Thymus (tissue), 14 donors: ENCODE results near the gene ANKRD24. TPM values are rescaled to one million over a fixed set of nuclear protein-coding genes. Genes with fewer than 3 reads are reported as not detected.
"Not testable (repeated sequence)": the region's sequence is repeated elsewhere in the genome, so short reads cannot be mapped to it uniquely, and the experiment has no call there.

Source experiments
- DNase-seq, 9 donors: peaks; one replicate each; pipeline ENCODE4 v3.0.0-alpha.2; 2013; ENCODE audit warnings: low spot score in 9 of 9, low read depth in 6 of 9, missing footprints in 1 of 9
- H3K27ac ChIP-seq, 2 donors: one replicate each; pipeline ENCODE4 v1.5.1; 2013; ENCODE audit warnings: control low read depth in 1 of 2, low read depth in 1 of 2, low read length in 1 of 2, mild to moderate bottlenecking in 1 of 2, moderate library complexity in 1 of 2
- H3K27me3 ChIP-seq, 2 donors: one replicate each; pipeline ENCODE4 v1.5.1; 2013; ENCODE audit warnings: low read length in 1 of 2; ENCODE audit not compliant: control insufficient read depth in 2 of 2, insufficient read depth in 1 of 2
- H3K36me3 ChIP-seq, 2 donors: one replicate each; pipeline ENCODE4 v1.5.1; 2013; ENCODE audit warnings: low read length in 1 of 2, mild to moderate bottlenecking in 1 of 2, moderate library complexity in 1 of 2; ENCODE audit not compliant: control insufficient read depth in 2 of 2, insufficient read depth in 2 of 2
- H3K4me1 ChIP-seq, 2 donors: one replicate each; pipeline ENCODE4 v1.5.1; 2013; ENCODE audit warnings: low read length in 2 of 2; ENCODE audit not compliant: control insufficient read depth in 2 of 2, insufficient read depth in 2 of 2
- H3K4me3 ChIP-seq, 2 donors: one replicate each; pipeline ENCODE4 v1.5.1; 2013; ENCODE audit warnings: low read length in 2 of 2, control low read depth in 1 of 2, mild to moderate bottlenecking in 1 of 2
- H3K9me3 ChIP-seq, 2 donors: one replicate each; pipeline ENCODE4 v1.5.1; 2013; ENCODE audit warnings: low read length in 1 of 2, mild to moderate bottlenecking in 1 of 2; ENCODE audit not compliant: control insufficient read depth in 2 of 2, insufficient read depth in 1 of 2
- WGBS: extraction: QIAGEN DNeasy Blood & Tissue Kit; methylation state at CpG from one replicate; pipeline ENCODE4 v1.1.7; 2013; 5-methylcytosine and 5-hydroxymethylcytosine counted together
- long read RNA-seq, 10 donors: transcript quantifications; one replicate each; lab custom pipeline, GENCODE V29; 2026
- polyA plus RNA-seq: library from polyadenylated mRNA; stranded (reverse); fragments of 200-250 nt; gene quantifications from one replicate; pipeline ENCODE4 v1.2.3, GENCODE V29; 2013
- total RNA-seq: library from RNA; stranded (reverse); fragments of 120-200 nt; gene quantifications from one replicate; pipeline ENCODE4 v1.2.4, GENCODE V29; 2013
- donor health status: healthy.

ANKRD24 gene
- total RNA-seq = 0.42 TPM
- polyA plus RNA-seq = 4.8 TPM
- long read RNA-seq, donor 1 = 0 reads
- long read RNA-seq, donor 2, partial matches to known transcripts = 0 of 18 reads
- long read RNA-seq, donor 2, other reads (novel, unspliced or antisense) = 18 of 18 reads
- long read RNA-seq, donor 3 = 0 reads
- long read RNA-seq, donor 4 = 0 reads
- long read RNA-seq, donor 5 = 0 reads
- long read RNA-seq, donor 6 = 0 reads
- long read RNA-seq, donor 7 = 0 reads
- long read RNA-seq, donor 8 = 0 reads
- long read RNA-seq, donor 9 = 0 reads
- long read RNA-seq, donor 10 = 0 reads

GRCh38 chr19:4182084-4182810 is at the start of gene ANKRD24, which contains the start of gene SIRT6:
ANKRD24 (plus strand) TSS chr19:4182689; CDS start chr19:4186426, 3,737 bp downstream.
SIRT6 (minus strand) TSS chr19:4182563; CDS start chr19:4182539, 24 bp downstream.
- DNase-seq = peak; percentile 86 to 98 (median 94)
- H3K27me3 ChIP-seq = peaks cover 0 to 18% of the 10 kb centered on the region in 2 donors
- WGBS = under 1% methylated on average over 58 of the region's 58 CpGs

GRCh38 chr19:4134351-4134750 is 48.1 kb upstream of the ANKRD24 start:
- H3K36me3 ChIP-seq = no peaks in the 10 kb centered on the region
- H3K27ac ChIP-seq = no peak overlapping the region
- H3K4me3 ChIP-seq = no peak overlapping the region
- peaks cover 0 to 2% of the 10 kb centered on the region in 2 donors for H3K27me3 ChIP-seq
- no peak for DNase-seq
- no peaks in the 10 kb centered on the region for H3K9me3 ChIP-seq
- 71% methylated on average over 6 of the region's 6 CpGs for WGBS
- no peaks in the 10 kb centered on the region for H3K4me1 ChIP-seq

More at GRCh38 chr19:4182084-4182810, at the start of gene ANKRD24, which contains the start of gene SIRT6:
- peak within 1 kb of the TSS; percentile 75 to 79 for H3K4me3 ChIP-seq
- H3K9me3 ChIP-seq = no peaks in the 10 kb centered on the region
- peaks cover 14 to 21% of the 10 kb centered on the region in 2 donors for H3K36me3 ChIP-seq
- H3K4me1 ChIP-seq = peaks cover 6 to 26% of the 10 kb centered on the region in 2 donors
- H3K27ac ChIP-seq = peak within 1 kb of the TSS; percentile 81 to 87

GRCh38 chr19:4135386-4135785 is 47.1 kb upstream of the ANKRD24 start:
- not testable (repeated sequence) for DNase-seq, H3K36me3 ChIP-seq, H3K27ac ChIP-seq, H3K4me3 ChIP-seq, H3K27me3 ChIP-seq, H3K4me1 ChIP-seq, H3K9me3 ChIP-seq
- 95% methylated on average over 9 of the region's 9 CpGs for WGBS

GRCh38 chr19:4136680-4137088 is 45.8 kb upstream of the ANKRD24 start:
- H3K4me3 ChIP-seq = no peak overlapping the region
- peaks cover 0 to 2% of the 10 kb centered on the region in 2 donors for H3K27me3 ChIP-seq
- H3K4me1 ChIP-seq = peaks cover 0 to 4% of the 10 kb centered on the region in 2 donors
- 96% methylated on average over 8 of the region's 8 CpGs for WGBS
- H3K9me3 ChIP-seq = no peaks in the 10 kb centered on the region
- DNase-seq = no peak
- no peak overlapping the region for H3K27ac ChIP-seq
- no peaks in the 10 kb centered on the region for H3K36me3 ChIP-seq

GRCh38 chr19:4138445-4138844 is 44.0 kb upstream of the ANKRD24 start:
- Histone ChIP-seq H3K36me3 (no peaks in the 10 kb centered on the region), H3K4me1 (peaks cover 0 to 4% of the 10 kb centered on the region in 2 donors), H3K27me3 (peaks cover 0 to 11% of the 10 kb centered on the region in 2 donors), H3K4me3 (no peak overlapping the region), H3K27ac (no peak overlapping the region), H3K9me3 (no peaks in the 10 kb centered on the region)
- DNase-seq = no peak
- WGBS = 96% methylated on average over 5 of the region's 5 CpGs

DNA sequence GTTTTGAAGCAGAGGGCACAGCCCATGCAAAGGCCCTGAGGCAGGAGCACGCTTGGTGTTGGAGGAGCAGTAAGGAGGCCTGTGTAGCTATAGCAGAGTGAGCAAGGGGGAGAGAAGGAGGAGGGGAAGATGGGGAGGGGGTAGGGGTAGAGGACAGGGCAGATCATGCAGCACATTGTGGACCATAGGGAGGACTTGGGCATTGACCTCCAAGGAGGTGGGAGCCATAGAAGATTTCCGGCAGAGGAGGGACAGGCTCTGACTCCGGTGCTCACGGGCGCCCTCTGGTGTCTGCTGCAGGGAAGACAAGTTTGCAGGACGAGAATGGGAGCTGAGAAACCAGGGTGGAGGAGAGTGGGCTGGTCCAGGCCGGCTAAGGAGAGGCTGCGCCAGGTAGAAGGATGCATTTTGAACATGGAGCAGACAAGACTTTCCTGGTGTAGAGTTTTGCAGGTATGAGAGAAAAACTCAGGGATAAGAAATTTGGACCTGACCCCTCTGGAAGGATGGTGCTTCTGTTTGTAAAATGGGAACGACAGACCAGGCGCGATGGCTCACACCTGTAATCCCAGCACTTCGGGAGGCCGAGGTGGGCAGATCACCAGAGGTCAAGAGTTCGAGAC is 42.8 kb upstream of the ANKRD24 start:
- Histone ChIP-seq H3K9me3 (no peaks in the 10 kb centered on the region), H3K27ac (no peak overlapping the region), H3K4me3 (no peak overlapping the region), H3K36me3 (no peaks in the 10 kb centered on the region), H3K27me3 (peaks cover 0 to 19% of the 10 kb centered on the region in 2 donors), H3K4me1 (peaks cover 0 to 4% of the 10 kb centered on the region in 2 donors)
- peak in 8 of 9 donors; percentile 41 to 89 (median 74) for DNase-seq
- 35% methylated on average over 14 of the region's 14 CpGs for WGBS

GRCh38 chr19:4140237-4140711 is 42.2 kb upstream of the ANKRD24 start:
- Histone ChIP-seq H3K27ac (no peak overlapping the region), H3K36me3 (no peaks in the 10 kb centered on the region), H3K27me3 (peaks cover 0 to 21% of the 10 kb centered on the region in 2 donors), H3K4me1 (peaks cover 0 to 4% of the 10 kb centered on the region in 2 donors), H3K9me3 (no peaks in the 10 kb centered on the region), H3K4me3 (no peak overlapping the region)
- DNase-seq = peak in 4 of 9 donors; percentile 28 to 60 (median 41)
- WGBS = 31% methylated on average over 12 of the region's 12 CpGs

DNA sequence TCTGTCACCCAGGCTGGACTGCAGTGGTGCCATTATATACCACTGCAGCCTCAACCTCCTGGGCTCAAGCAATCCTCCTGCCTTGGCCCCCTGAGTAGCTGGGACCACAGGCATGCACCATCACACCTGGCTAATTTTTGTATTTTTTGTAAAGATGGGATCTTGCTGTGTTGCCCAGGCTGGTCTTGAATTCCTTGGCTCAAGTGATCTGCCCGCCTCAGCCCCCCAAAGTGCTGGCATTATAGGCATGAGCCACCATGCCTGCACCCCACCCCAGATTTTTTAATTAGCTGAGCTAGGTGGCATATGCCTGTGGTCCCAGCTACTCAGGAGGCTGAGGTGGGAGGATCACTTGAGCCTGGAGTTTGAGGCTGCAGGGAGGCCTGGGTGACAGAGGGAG is 39.6 kb upstream of the ANKRD24 start:
- not testable (repeated sequence) for H3K36me3 ChIP-seq, H3K4me1 ChIP-seq, DNase-seq, H3K27ac ChIP-seq, H3K4me3 ChIP-seq, H3K9me3 ChIP-seq
- H3K27me3 ChIP-seq = peaks cover 0 to 35% of the 10 kb centered on the region in 2 donors
- 98% methylated on average over 1 of the region's 1 CpG for WGBS
